Fibroblast of mammary gland (primary cell): ENCODE results near the gene NCKAP1.
"Not testable (repeated sequence)": the region's sequence is repeated elsewhere in the genome, so short reads cannot be mapped to it uniquely, and the experiment has no call there.

Experiments
- DNase-seq: peaks from one replicate; pipeline ENCODE4 v3.0.0-alpha.2; 2010; ENCODE audit warnings: low read depth
- H3K4me3 ChIP-seq: 2 replicates; pipeline ENCODE4 v1.5.1; 2011; ENCODE audit warnings: low read depth, mild to moderate bottlenecking, low read length, moderate library complexity; ENCODE audit not compliant: control insufficient read depth
- TF ChIP-seq, protein P1 (sequence below): conservative IDR thresholded peaks from 2 replicates; pipeline ENCODE4 v1.5.1; 2011; ENCODE audit warnings: low read depth, low read length, inconsistent platforms; ENCODE audit not compliant: control insufficient read depth, insufficient read depth

The NCKAP1 gene

DNA sequence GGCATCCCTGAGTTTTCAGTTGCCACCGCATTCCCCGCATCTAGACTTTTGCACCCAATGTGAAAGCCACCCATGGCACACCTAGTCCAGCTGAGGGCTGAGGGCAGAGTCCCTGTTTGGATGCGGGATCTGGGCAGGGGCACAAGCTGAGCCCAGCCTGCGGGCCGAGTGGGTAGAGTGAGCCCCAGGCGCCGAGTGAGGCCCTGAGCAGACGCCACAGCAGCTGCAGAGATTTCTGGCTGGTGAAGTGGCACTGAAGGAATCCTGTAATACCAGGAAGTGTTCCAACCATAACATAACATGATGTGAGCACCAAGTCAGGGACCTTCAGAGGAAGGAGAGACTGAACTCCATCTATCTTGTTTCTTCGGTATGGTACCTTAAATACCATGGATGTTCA is 144.1 kb downstream of the NCKAP1 start:
- TF ChIP-seq, protein P1, sequence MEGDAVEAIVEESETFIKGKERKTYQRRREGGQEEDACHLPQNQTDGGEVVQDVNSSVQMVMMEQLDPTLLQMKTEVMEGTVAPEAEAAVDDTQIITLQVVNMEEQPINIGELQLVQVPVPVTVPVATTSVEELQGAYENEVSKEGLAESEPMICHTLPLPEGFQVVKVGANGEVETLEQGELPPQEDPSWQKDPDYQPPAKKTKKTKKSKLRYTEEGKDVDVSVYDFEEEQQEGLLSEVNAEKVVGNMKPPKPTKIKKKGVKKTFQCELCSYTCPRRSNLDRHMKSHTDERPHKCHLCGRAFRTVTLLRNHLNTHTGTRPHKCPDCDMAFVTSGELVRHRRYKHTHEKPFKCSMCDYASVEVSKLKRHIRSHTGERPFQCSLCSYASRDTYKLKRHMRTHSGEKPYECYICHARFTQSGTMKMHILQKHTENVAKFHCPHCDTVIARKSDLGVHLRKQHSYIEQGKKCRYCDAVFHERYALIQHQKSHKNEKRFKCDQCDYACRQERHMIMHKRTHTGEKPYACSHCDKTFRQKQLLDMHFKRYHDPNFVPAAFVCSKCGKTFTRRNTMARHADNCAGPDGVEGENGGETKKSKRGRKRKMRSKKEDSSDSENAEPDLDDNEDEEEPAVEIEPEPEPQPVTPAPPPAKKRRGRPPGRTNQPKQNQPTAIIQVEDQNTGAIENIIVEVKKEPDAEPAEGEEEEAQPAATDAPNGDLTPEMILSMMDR = no peak
- H3K4me3 ChIP-seq = no peak overlapping the region
- no peak for DNase-seq

GRCh38 chr2:182893666-182894065 is 144.6 kb downstream of the NCKAP1 start:
- no peak for DNase-seq
- no peak overlapping the region for H3K4me3 ChIP-seq
- TF ChIP-seq, protein P1 = no peak

- H3K4me3 ChIP-seq, DNase-seq: not testable (repeated sequence)
Observed at GRCh38 chr2:182893035-182893434, 145.2 kb downstream of the NCKAP1 start.

DNA sequence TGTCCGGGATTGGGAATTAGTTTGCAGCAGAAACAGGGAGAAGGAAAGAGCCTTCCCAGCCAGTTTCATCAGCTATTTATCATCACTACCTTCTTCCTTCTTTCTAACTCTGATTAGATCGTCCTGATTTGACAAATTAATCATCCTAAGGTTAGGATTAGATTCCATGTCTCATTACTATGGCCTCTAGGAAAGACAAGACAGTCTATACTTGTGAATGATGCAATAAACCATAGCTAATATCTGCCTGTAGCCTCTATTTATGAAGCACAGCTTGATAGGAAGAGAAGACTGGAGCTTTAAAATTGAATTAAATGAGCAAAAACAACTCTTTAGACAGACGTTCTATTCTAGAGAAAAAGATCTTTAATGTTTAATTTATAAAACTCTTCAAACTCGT is 146.6 kb downstream of the NCKAP1 start:
- TF ChIP-seq, protein P1 = no peak
- no peak overlapping the region for H3K4me3 ChIP-seq
- no peak for DNase-seq

GRCh38 chr2:182890773-182891378 is 147.4 kb downstream of the NCKAP1 start:
- TF ChIP-seq, protein P1 = no peak
- no peak overlapping the region for H3K4me3 ChIP-seq
- DNase-seq = no peak

DNA sequence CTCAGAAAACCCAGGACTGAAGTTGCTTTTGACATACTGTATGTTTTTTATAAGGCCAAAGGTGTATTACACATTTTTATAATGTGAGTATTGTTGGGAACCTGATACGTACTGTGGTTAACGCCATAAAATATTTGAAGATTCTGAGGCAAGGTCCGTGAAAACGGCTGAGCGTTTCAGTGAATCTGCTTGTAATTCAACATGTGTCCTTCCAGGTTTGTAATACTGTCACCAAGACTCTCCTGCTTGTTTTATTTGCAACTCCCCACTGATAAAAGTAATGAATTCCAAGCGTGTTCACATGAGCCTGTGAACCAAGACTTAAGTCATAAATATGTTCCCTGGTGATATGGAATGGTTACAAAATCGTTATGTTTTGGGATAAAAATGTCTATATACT is 148.0 kb downstream of the NCKAP1 start:
- TF ChIP-seq, protein P1 = no peak
- no peak for DNase-seq
- no peak overlapping the region for H3K4me3 ChIP-seq

- DNase-seq = no peak
- H3K4me3 ChIP-seq = no peak overlapping the region
- TF ChIP-seq, protein P1 = no peak
Observed at GRCh38 chr2:182887753-182888415, 150.4 kb downstream of the NCKAP1 start.
